Stomach (tissue), 9 donors: ENCODE data around the gene CBLN1. TPM values are rescaled to one million over a fixed set of nuclear protein-coding genes. Genes with fewer than 3 reads are reported as not detected.
"Not testable (repeated sequence)": the region's sequence is repeated elsewhere in the genome, so short reads cannot be mapped to it uniquely, and the experiment has no call there.

Source experiments
- DNase-seq, 2 donors: peaks; one replicate each; pipeline versions ENCODE4 v3.0.0 to v3.0.0-alpha.2; 2013 to 2019
- H3K27ac ChIP-seq, 5 donors: fragments of 200-600 bp in 4 of 5; sonication (generic) in 4 of 5; one replicate each; pipeline ENCODE4 v1.5.1; 2013 to 2019; ENCODE audit warnings: mild to moderate bottlenecking in 1 of 5, moderate library complexity in 1 of 5
- H3K27me3 ChIP-seq, 3 donors: fragments of 200-600 bp; sonication (generic); one replicate each; pipeline ENCODE4 v1.5.1; 2017 to 2019; ENCODE audit warnings: mixed run types in 1 of 3
- H3K36me3 ChIP-seq, 4 donors: fragments of 200-600 bp; sonication (generic); 1 replicate in 3 of 4; 2 replicates in 1 of 4; pipeline ENCODE4 v1.5.1; 2016 to 2019
- H3K4me1 ChIP-seq, 4 donors: fragments of 200-600 bp; sonication (generic); one replicate each; pipeline ENCODE4 v1.5.1; 2016 to 2019
- H3K4me3 ChIP-seq, 4 donors: fragments of 200-600 bp; sonication (generic) in 3 of 4; one replicate each; pipeline ENCODE4 v1.5.1; 2016 to 2019; ENCODE audit warnings: mild to moderate bottlenecking in 1 of 4
- H3K9me3 ChIP-seq, 4 donors: fragments of 200-600 bp; sonication (generic); one replicate each; pipeline ENCODE4 v1.5.1; 2016 to 2019
- CTCF ChIP-seq, 7 experiments: fragments of 450-650 bp in 4 of 7; fragments of 200-600 bp in 3 of 7; sonication (generic) in 3 of 7; IDR thresholded peaks; one replicate each; pipeline ENCODE4 v1.5.1; 2016 to 2019; ENCODE audit warnings: antibody characterized with exemption in 7 of 7, control low read depth in 2 of 7, mild to moderate bottlenecking in 1 of 7
- EP300 ChIP-seq: sonication (generic); formaldehyde crosslinking; IDR thresholded peaks from one replicate; pipeline ENCODE4 v1.6.1; 2017; ENCODE audit warnings: antibody characterized with exemption
- POLR2A ChIP-seq, 4 donors: fragments of 450-650 bp; IDR thresholded peaks; one replicate each; pipeline ENCODE4 v1.6.1; 2016; ENCODE audit warnings: antibody characterized with exemption in 4 of 4, control low read depth in 2 of 4, mild to moderate bottlenecking in 1 of 4, moderate library complexity in 1 of 4
- POLR2AphosphoS5 ChIP-seq, 3 donors: sonication (generic); formaldehyde crosslinking; IDR thresholded peaks; one replicate each; pipeline ENCODE4 v1.6.1; 2016; ENCODE audit warnings: antibody characterized with exemption in 3 of 3
- WGBS, 5 donors: extraction: QIAGEN DNeasy Blood & Tissue Kit in 3 of 5; methylation state at CpG; one replicate each; pipeline versions ENCODE4 v1.1.5 to v1.1.7; 2013 to 2018; 5-methylcytosine and 5-hydroxymethylcytosine counted together
- intact Hi-C: fragments of 100-400 bp; cut with DNase I; formaldehyde crosslinking; loops from one replicate; pipeline ENCODE4 v1.15.1; 2023; ENCODE audit warnings: low total_unique reads
- polyA plus RNA-seq, 3 donors: library from polyadenylated mRNA; stranded (reverse); fragments of 200-250 nt; gene quantifications; one replicate each; pipeline ENCODE4 v1.2.3, GENCODE V29; 2013
- total RNA-seq, 5 donors: library from RNA; depleted of rRNA; stranded (reverse); fragments of >200 nt; gene quantifications; one replicate each; pipeline versions ENCODE4 v1.1.0 to v1.2.3, GENCODE V29; 2014 to 2016
- donor health status: healthy with polysubstance abuse.
- donor health status: Bipolar disorder and iron deficiency.
- donor health status: healthy.

Gene CBLN1
- total and polyA plus RNA-seq, 8 donors: 0.19 to 2.2 (median 0.72) TPM; not detected in 5

- H3K4me3 ChIP-seq: no peak overlapping the region
- intact Hi-C loops: no loop called here
- H3K36me3 ChIP-seq: no peaks in the 10 kb centered on the region
- H3K27ac ChIP-seq: no peak overlapping the region
- no peak for DNase-seq
- TF ChIP-seq POLR2A (IDR thresholded peaks at IDR 0.05) (no peak), CTCF (IDR thresholded peaks at IDR 0.05) (no peak)
- WGBS, 5 donors: 67 to 87% (median 79%) methylated on average over 1 of the region's 1 CpG
- H3K9me3 ChIP-seq: no peaks in the 10 kb centered on the region
- no peaks in the 10 kb centered on the region for H3K4me1 ChIP-seq
- peaks cover 0 to 12% (median 0%) of the 10 kb centered on the region in 3 donors for H3K27me3 ChIP-seq
Measured at GRCh38 chr16:49248227-49248626, 33.4 kb downstream of the CBLN1 start.

- intact Hi-C loops: no loop called here
- H3K9me3 ChIP-seq: no peaks in the 10 kb centered on the region
- no peaks in the 10 kb centered on the region for H3K27me3 ChIP-seq
- H3K4me3 ChIP-seq: no peak overlapping the region
- H3K36me3 ChIP-seq: no peaks in the 10 kb centered on the region
- no peak for DNase-seq
- no peaks in the 10 kb centered on the region for H3K4me1 ChIP-seq
- WGBS, 5 donors: 66 to 75% (median 71%) methylated on average over 4 of the region's 4 CpGs
- H3K27ac ChIP-seq: no peak overlapping the region
- TF ChIP-seq POLR2AphosphoS5 (IDR thresholded peaks at IDR 0.05) (no peak), POLR2A (IDR thresholded peaks at IDR 0.05) (no peak), EP300 (no peak), CTCF (IDR thresholded peaks at IDR 0.05) (no peak)
Measured at GRCh38 chr16:49236216-49236615, 45.4 kb downstream of the CBLN1 start.

GRCh38 chr16:49228335-49228734 lies 53.3 kb downstream of the CBLN1 start:
- H3K27me3 ChIP-seq, intact Hi-C loops, DNase-seq, H3K27ac ChIP-seq, H3K4me3 ChIP-seq, H3K36me3 ChIP-seq, H3K4me1 ChIP-seq, H3K9me3 ChIP-seq: not testable (repeated sequence)
- WGBS, 5 donors: 60 to 70% (median 62%) methylated on average over 3 of the region's 3 CpGs

Other genes starting within 250 kb of the CBLN1 start
- not detected for gene C16orf78, start 92.0 kb upstream of the CBLN1 start, total RNA-seq
- gene C16orf78, start 92.0 kb upstream of the CBLN1 start, polyA plus RNA-seq: not detected